K562 (cell line): Measurements from ENCODE around the gene MLXIPL. TPM values are rescaled to one million over a fixed set of nuclear protein-coding genes. Genes with fewer than 3 reads are reported as not detected.

Experiments
- E2F6 ChIP-seq, 2 experiments: IDR thresholded peaks; 2 replicates each; pipeline ENCODE4 v1.6.1; 2011; ENCODE audit warnings: borderline replicate concordance in 1 of 2, control low read depth in 1 of 2, low read depth in 1 of 2, low read length in 1 of 2, mild to moderate bottlenecking in 1 of 2, mixed read lengths in 1 of 2, moderate library complexity in 1 of 2; ENCODE audit not compliant: insufficient read depth in 1 of 2, insufficient read length in 1 of 2, poor library complexity in 1 of 2, severe bottlenecking in 1 of 2; ENCODE audit errors: extremely low read depth in 1 of 2
- HMGN3 ChIP-seq: IDR thresholded peaks from 2 replicates; pipeline ENCODE4 v1.6.1; 2011; ENCODE audit warnings: borderline replicate concordance, low read depth, mild to moderate bottlenecking, mixed read lengths, low read length; ENCODE audit not compliant: insufficient read length; ENCODE audit errors: extremely low read depth
- JUND ChIP-seq, 2 experiments: IDR thresholded peaks; 2 replicates in 1 of 2; 3 replicates in 1 of 2; pipeline ENCODE4 v1.6.1; 2011; ENCODE audit warnings: borderline replicate concordance in 2 of 2, low read depth in 2 of 2, low read length in 2 of 2, improper control_type of control experiment in 1 of 2, missing biosample characterization in 1 of 2, missing genetic modification characterization in 1 of 2, missing genetic modification reagents in 1 of 2
- POLR2AphosphoS2 ChIP-seq: IDR thresholded peaks from 2 replicates; pipeline ENCODE4 v1.6.1; 2012; ENCODE audit warnings: low read length, improper control_type of control experiment
- POLR2G ChIP-seq: fragments of 200-400 bp; formaldehyde crosslinking; IDR thresholded peaks from 2 replicates; pipeline ENCODE4 v1.6.1; 2017; ENCODE audit warnings: low read depth, mild to moderate bottlenecking, antibody characterized with exemption, low read length, moderate library complexity
- SMC3 ChIP-seq: conservative IDR thresholded peaks from 2 replicates; pipeline ENCODE4 v1.6.1; 2011; ENCODE audit warnings: low read depth, low read length, improper control_type of control experiment; ENCODE audit not compliant: insufficient read depth
- TAF7 ChIP-seq: fragments of 450-650 bp; IDR thresholded peaks from 2 replicates; pipeline ENCODE4 v1.6.1; 2016; ENCODE audit warnings: missing genetic modification characterization, missing compliant biosample characterization
- TFAP4 ChIP-seq: sonication (generic); formaldehyde crosslinking; IDR thresholded peaks from 2 replicates; pipeline ENCODE4 v1.8.0; 2022; ENCODE audit warnings: missing genetic modification reagents, mild to moderate bottlenecking, moderate library complexity, borderline replicate concordance
- TOE1 ChIP-seq, 2 experiments: fragments of 450-650 bp in 1 of 2; sonication (generic) in 1 of 2; formaldehyde crosslinking in 1 of 2; IDR thresholded peaks; 2 replicates each; pipeline versions ENCODE4 v1.7.1 to v1.8.0; 2016 to 2022; ENCODE audit warnings: borderline replicate concordance in 2 of 2, mild to moderate bottlenecking in 2 of 2, antibody characterized with exemption in 1 of 2, inconsistent platforms in 1 of 2, low read depth in 1 of 2, missing genetic modification reagents in 1 of 2, moderate library complexity in 1 of 2
- ZBTB7A ChIP-seq: IDR thresholded peaks from 2 replicates; pipeline ENCODE4 v1.6.1; 2011; ENCODE audit warnings: low read depth, mild to moderate bottlenecking, low read length, moderate library complexity, borderline replicate concordance; ENCODE audit not compliant: control insufficient read depth
- ZNF609 ChIP-seq: sonication (generic); formaldehyde crosslinking; IDR thresholded peaks from 2 replicates; pipeline ENCODE4 v1.8.1; 2023; ENCODE audit warnings: missing genetic modification reagents, mild to moderate bottlenecking, borderline replicate concordance
- ZNF740 ChIP-seq, 3 experiments: fragments of 200-800 bp in 1 of 3; sonication (Bioruptor generic) in 1 of 3; sonication (generic) in 1 of 3; formaldehyde crosslinking in 1 of 3; IDR thresholded peaks; 2 replicates each; pipeline versions ENCODE4 v1.6.1 to v1.8.0; 2016 to 2022; ENCODE audit warnings: mild to moderate bottlenecking in 2 of 3, missing compliant biosample characterization in 2 of 3, missing genetic modification characterization in 2 of 3, missing genetic modification reagents in 1 of 3
- polyA plus RNA-seq, 8 experiments: library from polyadenylated mRNA; depleted of rRNA in 4 of 8; stranded (reverse) in 5 of 8; unstranded in 3 of 8; fragments of >200 nt; fragmentation: Nextera tagmentation in 2 of 8; fragmentation: Illumina TruSeq in 1 of 8; extraction: Ambion mirVana in 2 of 8; extraction: Trizol in 1 of 8; gene quantifications; 2 replicates each; pipeline versions ENCODE4 v1.2.1 to v1.2.3, GENCODE V29; 2011 to 2014; ENCODE audit warnings: inconsistent platforms in 1 of 8, missing spikeins in 1 of 8
- total RNA-seq, 7 experiments: library from RNA; depleted of rRNA in 6 of 7; stranded (reverse); fragments of >200 nt in 6 of 7; fragmentation: Illumina TruSeq in 2 of 7; extraction: Trizol in 2 of 7; gene quantifications; 2 replicates each; pipeline versions ENCODE4 v1.2.1 to v1.2.3, GENCODE V29; 2011 to 2021; ENCODE audit warnings: low replicate concordance in 1 of 7

Gene MLXIPL
- total and polyA plus RNA-seq, 9 of the 15 experiments (the other 6 are each of a cell fraction or from before 2014, with no cell fraction given), result 0.11 to 18.4 (median 1.4) TPM

GRCh38 chr7:73606801-73607691 lies 17.3 kb downstream of the MLXIPL start (continued):
- TF ChIP-seq TFAP4 (CRISPR knock-in tag), result peak; percentile 43; the same call in 1 of the 2 replicates
- TF ChIP-seq JUND (IDR thresholded peaks at IDR 0.05; ENCODE audit: borderline replicate concordance, low read depth, low read length), result peak; percentile 37
- no peak for TF ChIP-seq JUND (tag; IDR thresholded peaks at IDR 0.05; ENCODE audit: borderline replicate concordance, low read depth, low read length)
- TF ChIP-seq SMC3, result peak; percentile 98
- TF ChIP-seq ZNF609 (CRISPR knock-in tag), result 0 out of 2 replicates have a peak, but pooled peaks have one; percentile 37
- no peak for TF ChIP-seq TOE1 (IDR thresholded peaks at IDR 0.05; ENCODE audit: borderline replicate concordance)
- 0 out of 2 replicates have a peak, but pooled peaks have one; percentile 20 for TF ChIP-seq TOE1 (CRISPR knock-in tag; IDR thresholded peaks at IDR 0.05; ENCODE audit: borderline replicate concordance, low read depth)
- no peak for TF ChIP-seq TAF7 (tag)
- TF ChIP-seq POLR2AphosphoS2, result peak; percentile 53; the same call in 1 of the 2 replicates
- peak; percentile 51 for TF ChIP-seq HMGN3
- TF ChIP-seq POLR2G, result peak; percentile 46; the same call in 1 of the 2 replicates
- no peak for TF ChIP-seq E2F6 (IDR thresholded peaks at IDR 0.05; ENCODE audit: borderline replicate concordance in 1 of 2, extremely low read depth in 1 of 2, insufficient read depth in 1 of 2, insufficient read length in 1 of 2, low read depth in 1 of 2, low read length in 1 of 2, poor library complexity in 1 of 2, severe bottlenecking in 1 of 2)
- TF ChIP-seq ZBTB7A, result peak; percentile 95
- 0 out of 2 replicates have a peak, but pooled peaks have one; percentile 45 for TF ChIP-seq ZNF740 (CRISPR knock-in tag; IDR thresholded peaks at IDR 0.05)
- no peak for TF ChIP-seq ZNF740 (tag; IDR thresholded peaks at IDR 0.05)
